HG02885 (cell line): Measurements from ENCODE around the gene TRIM46.
A peak's percentile ranks its signal among the peaks of the same experiment; 100 is the strongest.

Source experiments
- ATAC-seq: cut with Tn5 transposase; IDR thresholded peaks from one replicate; pipeline ENCODE4 v1.9.1; 2021; ENCODE audit warnings: mild to moderate bottlenecking; ENCODE audit not compliant: unreplicated experiment, poor library complexity

Gene TRIM46, protein sequence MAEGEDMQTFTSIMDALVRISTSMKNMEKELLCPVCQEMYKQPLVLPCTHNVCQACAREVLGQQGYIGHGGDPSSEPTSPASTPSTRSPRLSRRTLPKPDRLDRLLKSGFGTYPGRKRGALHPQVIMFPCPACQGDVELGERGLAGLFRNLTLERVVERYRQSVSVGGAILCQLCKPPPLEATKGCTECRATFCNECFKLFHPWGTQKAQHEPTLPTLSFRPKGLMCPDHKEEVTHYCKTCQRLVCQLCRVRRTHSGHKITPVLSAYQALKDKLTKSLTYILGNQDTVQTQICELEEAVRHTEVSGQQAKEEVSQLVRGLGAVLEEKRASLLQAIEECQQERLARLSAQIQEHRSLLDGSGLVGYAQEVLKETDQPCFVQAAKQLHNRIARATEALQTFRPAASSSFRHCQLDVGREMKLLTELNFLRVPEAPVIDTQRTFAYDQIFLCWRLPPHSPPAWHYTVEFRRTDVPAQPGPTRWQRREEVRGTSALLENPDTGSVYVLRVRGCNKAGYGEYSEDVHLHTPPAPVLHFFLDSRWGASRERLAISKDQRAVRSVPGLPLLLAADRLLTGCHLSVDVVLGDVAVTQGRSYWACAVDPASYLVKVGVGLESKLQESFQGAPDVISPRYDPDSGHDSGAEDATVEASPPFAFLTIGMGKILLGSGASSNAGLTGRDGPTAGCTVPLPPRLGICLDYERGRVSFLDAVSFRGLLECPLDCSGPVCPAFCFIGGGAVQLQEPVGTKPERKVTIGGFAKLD

GRCh38 chr1:155173478-155174323 lies at the start of gene TRIM46:
Gene TRIM46, plus strand, starts transcription at chr1:155173849. Its CDS starts 118 bp downstream, at chr1:155173967.
- ATAC-seq, result no peak

GRCh38 chr1:155124503-155125463 lies 48.9 kb upstream of the TRIM46 start:
- ATAC-seq, result no peak

GRCh38 chr1:155125511-155125945 lies 48.1 kb upstream of the TRIM46 start:
- no peak for ATAC-seq

DNA sequence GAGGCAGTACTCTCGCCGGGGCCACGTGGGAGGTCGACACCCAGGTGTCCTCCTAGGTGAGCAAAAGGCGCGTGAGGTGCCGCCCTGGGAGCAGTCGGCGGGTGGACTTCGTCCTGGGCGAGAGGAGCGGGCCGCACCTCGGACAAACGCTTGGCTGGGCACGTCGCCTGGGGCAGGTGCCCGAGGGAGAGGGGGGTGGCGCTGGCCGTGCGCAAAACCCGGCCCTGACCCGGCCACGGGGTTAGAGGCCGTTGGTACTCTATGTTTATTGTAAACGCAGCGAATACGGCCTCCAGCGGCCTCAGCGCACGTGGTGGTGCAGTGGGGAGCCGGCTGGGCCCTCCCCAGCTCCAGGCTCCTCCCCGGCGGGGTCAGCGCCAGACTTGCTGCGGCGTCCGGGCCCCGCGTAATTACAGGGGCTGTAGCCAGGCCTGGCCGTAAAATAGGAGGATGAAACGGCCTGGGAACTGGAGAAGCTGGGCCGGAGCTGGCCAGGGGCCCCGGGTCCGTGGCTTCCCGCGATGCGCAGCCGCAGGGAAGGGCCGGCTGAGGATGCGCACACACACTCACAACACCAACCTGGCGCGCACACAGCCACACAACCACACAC lies 47.6 kb upstream of the TRIM46 start:
- no peak for ATAC-seq

DNA sequence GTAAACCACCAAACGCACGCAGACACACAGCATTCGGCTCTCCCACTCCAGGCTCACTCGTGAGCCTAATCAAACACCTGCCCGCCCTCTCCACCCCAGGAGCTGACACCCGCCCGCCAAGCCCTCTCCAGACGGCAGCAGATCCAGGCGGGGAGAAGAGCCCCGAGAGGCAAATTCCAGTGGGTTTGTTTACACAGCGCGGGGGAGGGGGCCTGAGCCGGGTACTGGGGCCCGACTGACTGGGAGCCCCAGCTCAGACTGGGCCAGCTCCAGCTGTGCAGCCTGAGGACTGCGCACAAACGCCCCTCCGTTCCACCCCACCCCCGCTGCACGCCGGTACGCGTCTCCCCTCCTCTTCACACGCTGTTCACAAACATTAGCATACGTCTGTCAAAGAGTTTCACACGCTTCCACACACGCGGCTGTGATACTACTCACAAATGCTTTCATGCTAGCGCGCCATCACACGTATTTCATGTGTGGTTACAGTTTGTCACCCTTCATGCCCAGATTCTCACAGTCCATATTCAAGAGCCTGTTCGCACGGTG lies 47.0 kb upstream of the TRIM46 start:
- ATAC-seq, result no peak

GRCh38 chr1:155127105-155127966 lies 46.3 kb upstream of the TRIM46 start, which contains the start of gene EFNA1:
Gene EFNA1, plus strand, starts transcription at chr1:155127876. Its CDS starts 102 bp downstream, at chr1:155127978.
- ATAC-seq, result no peak

DNA sequence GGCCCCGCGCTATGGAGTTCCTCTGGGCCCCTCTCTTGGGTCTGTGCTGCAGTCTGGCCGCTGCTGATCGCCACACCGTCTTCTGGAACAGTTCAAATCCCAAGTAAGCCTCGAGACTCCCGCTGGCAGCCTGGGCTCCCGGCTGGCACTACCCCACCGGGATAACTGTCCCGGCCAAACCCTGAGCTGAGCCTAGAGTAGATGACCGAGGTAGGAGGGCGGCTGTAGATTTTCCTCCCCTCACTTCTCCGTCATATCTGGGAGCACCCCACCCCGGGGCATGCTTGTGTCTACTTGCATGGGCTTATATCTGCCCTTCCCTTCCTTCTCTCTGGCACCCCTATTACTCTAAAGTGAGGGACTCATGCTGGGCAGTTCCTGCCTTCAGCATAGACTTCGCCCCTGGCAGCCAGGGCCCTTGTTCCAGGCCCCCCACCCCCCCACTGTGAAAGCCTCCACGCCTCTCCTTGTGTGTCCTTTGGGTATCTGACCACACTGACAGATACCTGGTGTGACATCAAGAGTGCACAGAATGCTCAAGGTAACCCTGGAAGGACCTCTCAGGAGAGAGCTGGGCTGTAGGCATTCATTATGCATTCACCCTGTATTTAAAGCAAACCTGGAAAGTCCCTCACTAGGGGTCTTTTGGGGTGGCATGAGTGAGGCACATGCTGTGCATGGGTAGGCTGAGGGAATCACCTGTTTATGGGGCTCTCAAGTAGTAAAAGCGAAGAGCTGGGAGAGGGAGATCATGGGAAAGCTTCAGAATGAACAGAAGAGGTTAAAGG lies 45.5 kb upstream of the TRIM46 start:
- ATAC-seq, result no peak

DNA sequence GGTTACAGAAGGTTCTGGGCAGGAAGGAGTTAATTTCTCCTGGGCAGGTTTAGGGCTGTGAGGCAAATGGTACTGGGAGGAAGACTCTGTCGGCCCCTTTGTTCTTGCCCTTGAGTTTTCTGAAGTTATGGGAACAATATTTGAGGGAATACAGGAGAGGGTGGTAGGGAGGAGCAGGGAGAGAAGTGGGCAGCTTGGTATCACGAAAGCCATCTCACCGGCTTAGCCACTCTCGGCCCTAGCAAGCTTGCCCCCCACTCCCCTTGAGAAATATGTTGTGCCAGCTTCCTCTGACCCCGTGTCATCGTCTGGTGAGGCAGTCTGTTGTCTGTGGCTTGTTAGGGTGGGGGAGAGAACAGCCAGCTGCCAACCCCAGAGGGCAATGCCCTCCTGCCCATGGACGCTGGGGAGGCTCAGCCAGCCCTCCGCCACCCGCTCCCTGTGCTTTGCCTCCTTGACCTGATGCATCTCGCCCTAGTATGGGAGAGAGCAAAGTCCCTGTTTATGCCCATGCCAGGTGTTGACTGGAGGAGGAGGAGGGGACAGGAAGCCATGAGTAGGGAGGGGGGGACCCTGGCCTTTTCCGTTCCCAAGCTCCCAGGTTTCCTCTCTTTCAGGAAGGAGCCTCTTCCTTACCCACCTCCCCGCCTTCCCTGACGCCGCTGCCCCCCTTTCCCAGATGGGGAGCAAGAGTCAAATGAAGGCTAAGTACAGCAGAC lies 44.7 kb upstream of the TRIM46 start:
- no peak for ATAC-seq

- ATAC-seq, result no peak
Measured at GRCh38 chr1:155130272-155131006, 43.2 kb upstream of the TRIM46 start.

DNA sequence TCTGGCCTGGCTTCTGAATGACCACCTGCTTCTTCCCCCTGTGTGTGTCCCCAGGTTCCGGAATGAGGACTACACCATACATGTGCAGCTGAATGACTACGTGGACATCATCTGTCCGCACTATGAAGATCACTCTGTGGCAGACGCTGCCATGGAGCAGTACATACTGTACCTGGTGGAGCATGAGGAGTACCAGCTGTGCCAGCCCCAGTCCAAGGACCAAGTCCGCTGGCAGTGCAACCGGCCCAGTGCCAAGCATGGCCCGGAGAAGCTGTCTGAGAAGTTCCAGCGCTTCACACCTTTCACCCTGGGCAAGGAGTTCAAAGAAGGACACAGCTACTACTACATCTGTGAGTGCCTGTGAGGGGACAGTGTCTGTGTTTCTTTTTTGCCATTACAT lies 42.4 kb upstream of the TRIM46 start:
- ATAC-seq, result no peak

DNA sequence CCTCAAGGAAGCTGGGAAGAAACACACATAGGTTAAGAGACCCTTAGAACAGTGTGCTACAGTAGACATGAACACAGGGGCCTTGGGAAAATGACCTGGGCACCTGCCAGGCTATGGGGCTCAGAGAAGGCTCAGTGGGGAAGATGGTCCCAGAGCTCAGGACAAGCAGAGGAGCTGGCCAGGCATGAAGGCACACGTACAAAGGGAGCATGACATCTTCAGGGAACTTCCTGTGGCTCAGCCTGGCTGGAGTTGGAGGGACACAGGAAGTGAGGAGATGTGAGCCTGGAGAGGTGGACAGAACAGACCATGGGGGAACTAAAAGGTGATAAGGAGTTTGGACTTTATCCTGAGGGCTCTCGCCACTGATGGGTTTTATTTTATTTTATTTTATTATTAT lies 41.8 kb upstream of the TRIM46 start:
- no peak for ATAC-seq

DNA sequence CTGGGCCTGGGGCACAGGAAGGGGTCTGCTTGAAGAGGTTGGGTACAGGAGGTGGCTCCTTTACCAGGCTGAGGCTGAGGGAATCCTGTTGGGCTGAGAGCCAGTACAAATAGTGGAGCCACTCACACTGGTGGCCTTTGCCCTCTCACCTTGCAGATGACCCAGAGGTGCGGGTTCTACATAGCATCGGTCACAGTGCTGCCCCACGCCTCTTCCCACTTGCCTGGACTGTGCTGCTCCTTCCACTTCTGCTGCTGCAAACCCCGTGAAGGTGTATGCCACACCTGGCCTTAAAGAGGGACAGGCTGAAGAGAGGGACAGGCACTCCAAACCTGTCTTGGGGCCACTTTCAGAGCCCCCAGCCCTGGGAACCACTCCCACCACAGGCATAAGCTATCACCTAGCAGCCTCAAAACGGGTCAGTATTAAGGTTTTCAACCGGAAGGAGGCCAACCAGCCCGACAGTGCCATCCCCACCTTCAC lies 39.8 kb upstream of the TRIM46 start:
- no peak for ATAC-seq

- no peak for ATAC-seq
Measured at GRCh38 chr1:155134322-155134721, 39.3 kb upstream of the TRIM46 start.

DNA sequence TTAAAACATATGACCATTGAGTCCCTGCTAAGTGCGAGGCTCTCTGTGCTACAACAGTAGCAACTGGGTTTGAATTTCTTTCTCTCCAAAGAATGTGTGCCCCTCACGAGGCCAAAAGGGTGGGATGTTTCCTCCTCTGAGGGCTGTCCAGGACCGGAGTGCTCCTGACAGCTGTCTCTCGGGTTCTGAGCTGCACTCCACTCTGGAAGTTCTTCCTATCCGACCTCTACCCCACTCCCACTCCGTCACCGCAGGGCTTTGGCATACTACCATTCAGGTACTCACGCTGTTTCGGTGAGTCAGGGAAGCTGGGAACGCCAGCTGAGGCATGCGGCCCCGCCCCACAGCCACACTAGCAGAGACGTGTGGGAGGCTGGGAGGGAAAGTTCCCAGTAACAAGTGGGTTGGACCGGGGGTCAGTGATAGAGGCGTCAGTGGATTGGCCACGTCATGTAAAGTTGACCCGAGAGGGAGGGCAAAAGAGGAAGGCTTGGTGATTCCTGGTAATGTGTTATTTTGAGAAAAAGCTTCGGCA lies 38.7 kb upstream of the TRIM46 start:
- ATAC-seq, result no peak

GRCh38 chr1:155135415-155136028 lies 38.1 kb upstream of the TRIM46 start, which contains the start of gene SLC50A1:
Gene SLC50A1, plus strand, starts transcription at chr1:155135852. Its CDS starts 60 bp downstream, at chr1:155135912.
- peak; percentile 78 for ATAC-seq
